Kidney epithelial cell (primary cell): ENCODE results near the gene SIKE1. TPM values are rescaled to one million over a fixed set of nuclear protein-coding genes. Genes with fewer than 3 reads are reported as not detected.
"Not testable (repeated sequence)": the region's sequence is repeated elsewhere in the genome, so short reads cannot be mapped to it uniquely, and the experiment has no call there.

Experiments
- DNase-seq: peaks from one replicate; pipeline ENCODE4 v3.0.0-alpha.2; 2010; ENCODE audit warnings: low read depth
- H3K27me3 ChIP-seq: 2 replicates; pipeline ENCODE4 v1.6.0; 2011; ENCODE audit warnings: low read length; ENCODE audit not compliant: control insufficient read depth, insufficient read depth
- H3K36me3 ChIP-seq: 2 replicates; pipeline ENCODE4 v1.5.1; 2011; ENCODE audit warnings: low read length; ENCODE audit not compliant: control insufficient read depth, insufficient read depth
- H3K4me3 ChIP-seq: 2 replicates; pipeline ENCODE4 v1.5.1; 2011; ENCODE audit warnings: low read depth, mild to moderate bottlenecking, control low read depth, low read length
- total RNA-seq: library from RNA; depleted of rRNA; stranded (reverse); fragments of >200 nt; gene quantifications from 2 replicates; pipeline ENCODE4 v1.2.3, GENCODE V29; 2015
- TF ChIP-seq, protein P1 (sequence below): IDR thresholded peaks from 2 replicates; pipeline ENCODE4 v1.5.1; 2011; ENCODE audit warnings: mild to moderate bottlenecking, moderate library complexity, low read length, control low read depth, inconsistent platforms; ENCODE audit not compliant: insufficient read depth, poor library complexity, severe bottlenecking

SIKE1 gene
- total RNA-seq, 1 donor from 2014 or later: 40.1 TPM

DNA sequence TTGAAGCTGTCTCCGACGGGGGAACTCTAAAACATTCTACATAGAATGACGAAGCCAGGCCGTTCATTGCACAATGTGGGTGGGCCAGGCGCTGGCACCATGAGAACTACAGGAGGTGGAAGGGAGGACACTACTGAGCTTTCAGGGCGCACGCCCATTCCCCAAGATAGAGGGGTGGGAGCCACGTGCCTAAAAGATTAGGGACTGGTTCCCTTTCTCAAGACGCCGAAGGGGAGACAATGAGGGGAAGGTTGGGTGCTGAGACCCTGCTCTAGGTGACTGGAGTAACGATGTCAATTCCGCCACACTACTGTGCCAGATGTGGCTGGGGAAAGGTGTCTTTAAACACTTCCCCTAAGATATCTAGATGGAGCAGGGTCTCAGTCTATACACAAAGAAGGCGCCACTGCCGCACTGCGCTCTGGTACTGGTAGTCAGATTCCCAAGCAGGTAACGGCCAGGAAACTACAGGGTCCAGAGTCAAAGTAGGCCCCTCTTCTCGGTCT, 23.5 kb downstream of the SIKE1 start:
- Histone ChIP-seq H3K27me3 (no peaks in the 10 kb centered on the region), H3K4me3 (peak overlapping the region; percentile 100), H3K36me3 (no peaks in the 10 kb centered on the region)
- TF ChIP-seq, protein P1, sequence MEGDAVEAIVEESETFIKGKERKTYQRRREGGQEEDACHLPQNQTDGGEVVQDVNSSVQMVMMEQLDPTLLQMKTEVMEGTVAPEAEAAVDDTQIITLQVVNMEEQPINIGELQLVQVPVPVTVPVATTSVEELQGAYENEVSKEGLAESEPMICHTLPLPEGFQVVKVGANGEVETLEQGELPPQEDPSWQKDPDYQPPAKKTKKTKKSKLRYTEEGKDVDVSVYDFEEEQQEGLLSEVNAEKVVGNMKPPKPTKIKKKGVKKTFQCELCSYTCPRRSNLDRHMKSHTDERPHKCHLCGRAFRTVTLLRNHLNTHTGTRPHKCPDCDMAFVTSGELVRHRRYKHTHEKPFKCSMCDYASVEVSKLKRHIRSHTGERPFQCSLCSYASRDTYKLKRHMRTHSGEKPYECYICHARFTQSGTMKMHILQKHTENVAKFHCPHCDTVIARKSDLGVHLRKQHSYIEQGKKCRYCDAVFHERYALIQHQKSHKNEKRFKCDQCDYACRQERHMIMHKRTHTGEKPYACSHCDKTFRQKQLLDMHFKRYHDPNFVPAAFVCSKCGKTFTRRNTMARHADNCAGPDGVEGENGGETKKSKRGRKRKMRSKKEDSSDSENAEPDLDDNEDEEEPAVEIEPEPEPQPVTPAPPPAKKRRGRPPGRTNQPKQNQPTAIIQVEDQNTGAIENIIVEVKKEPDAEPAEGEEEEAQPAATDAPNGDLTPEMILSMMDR: no peak
- no peak for DNase-seq

DNA sequence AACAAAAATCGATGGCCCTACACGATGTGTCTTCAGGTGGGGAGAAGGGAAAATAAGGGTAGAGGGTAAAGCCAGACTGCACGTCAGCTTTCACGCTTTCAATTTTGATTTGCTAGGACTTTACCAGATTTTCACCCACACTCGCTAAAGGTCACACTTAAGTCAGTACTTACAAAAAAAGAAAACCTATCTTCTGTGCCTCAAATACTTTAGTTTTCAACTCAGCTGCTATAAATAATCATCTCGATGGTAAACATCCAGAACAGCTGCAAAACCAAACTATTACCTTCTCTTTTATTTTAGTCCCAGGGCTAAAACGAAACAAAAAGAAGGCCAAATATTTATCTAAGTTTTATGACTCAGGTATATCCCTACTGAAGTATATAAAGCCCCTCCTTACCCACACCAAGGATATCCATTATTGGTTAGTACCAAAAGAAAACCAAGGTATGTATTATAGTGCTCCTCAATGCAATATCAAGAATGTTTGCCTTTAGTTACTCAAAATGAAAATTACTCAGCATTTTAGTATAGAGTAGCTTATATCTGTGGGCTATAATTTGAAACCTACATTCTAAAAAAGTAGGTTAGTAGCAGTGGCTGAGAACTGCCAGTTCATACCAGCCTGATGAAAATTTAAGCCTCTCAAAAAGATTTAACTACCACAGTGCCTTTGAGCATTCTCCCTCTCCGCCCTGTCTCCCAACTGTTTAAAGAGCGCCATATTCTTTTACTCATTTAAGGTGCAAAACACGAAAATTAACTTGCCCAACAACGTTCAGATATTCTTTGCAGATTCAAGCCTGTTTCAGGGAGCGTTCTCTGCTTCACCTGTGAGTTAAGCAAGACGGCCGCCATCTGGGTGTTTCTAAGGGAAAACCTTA, 24.2 kb downstream of the SIKE1 start:
- Histone ChIP-seq H3K4me3 (peak overlapping the region; percentile 100), H3K27me3 (no peaks in the 10 kb centered on the region), H3K36me3 (no peaks in the 10 kb centered on the region)
- no peak for DNase-seq
- TF ChIP-seq, protein P1: no peak

DNA sequence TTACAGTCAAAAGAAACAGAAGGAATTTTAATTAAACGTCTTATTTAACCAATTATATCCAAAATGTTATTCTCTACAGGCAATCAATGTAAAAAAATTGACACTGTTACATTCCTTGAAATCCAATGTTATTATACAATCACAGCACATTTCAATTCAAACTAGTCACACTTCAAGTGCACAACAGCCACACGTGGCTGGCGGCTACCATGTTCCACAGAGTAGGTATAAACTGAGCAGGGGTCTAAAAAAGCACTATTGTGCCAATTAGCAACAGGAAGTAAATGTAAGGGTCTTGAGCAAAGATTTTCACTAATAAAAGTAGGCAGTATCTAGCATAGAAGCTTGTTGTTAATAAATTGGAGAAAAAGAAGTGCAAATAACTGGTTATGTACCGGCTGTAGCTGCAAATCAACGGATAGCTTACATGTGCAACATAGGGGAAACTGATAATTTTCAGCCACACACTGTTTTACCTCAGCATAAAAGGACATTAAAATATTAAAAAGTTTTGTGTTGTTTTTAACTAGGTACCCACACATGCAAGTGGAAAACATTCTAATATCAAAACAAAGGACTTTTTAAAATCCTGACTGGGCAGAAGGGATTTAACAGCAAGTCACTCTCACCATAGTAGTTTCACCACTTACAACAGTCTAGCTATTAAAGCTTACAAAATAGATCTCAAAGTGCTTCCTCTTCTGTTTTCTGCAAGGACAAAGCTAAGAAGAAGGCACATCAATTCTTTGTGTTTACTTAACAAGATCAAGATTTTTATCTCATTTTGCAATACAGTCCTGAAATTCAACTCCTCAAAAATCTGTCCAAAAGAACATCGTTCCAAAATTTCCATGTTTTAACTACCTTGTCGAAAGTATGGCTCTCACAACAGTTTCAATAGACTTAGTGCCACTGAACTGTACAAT, 25.2 kb downstream of the SIKE1 start:
- Histone ChIP-seq H3K27me3 (no peaks in the 10 kb centered on the region), H3K36me3 (no peaks in the 10 kb centered on the region), H3K4me3 (peak overlapping the region; percentile 100)
- DNase-seq: no peak
- TF ChIP-seq, protein P1: no peak

DNA sequence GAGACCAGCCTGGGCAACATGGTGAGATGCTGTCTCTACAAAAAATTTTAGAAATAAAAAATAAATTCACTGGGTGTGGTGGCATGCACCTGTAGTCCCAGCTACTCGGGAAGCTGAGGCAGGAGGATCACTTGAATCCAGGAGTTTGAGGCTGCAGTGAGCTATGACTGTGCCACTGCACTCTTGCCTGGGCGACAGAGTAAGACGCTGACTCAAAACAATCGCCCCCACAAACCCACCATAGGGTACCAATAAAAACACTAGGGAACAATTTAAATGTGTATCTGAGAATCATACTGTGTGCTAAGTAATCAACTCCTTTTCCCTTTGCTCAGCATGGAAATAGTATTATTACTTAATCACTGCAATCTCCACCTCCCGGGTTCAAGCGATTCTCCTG, 26.8 kb downstream of the SIKE1 start:
- not testable (repeated sequence) for H3K27me3 ChIP-seq, H3K36me3 ChIP-seq, H3K4me3 ChIP-seq, DNase-seq

DNA sequence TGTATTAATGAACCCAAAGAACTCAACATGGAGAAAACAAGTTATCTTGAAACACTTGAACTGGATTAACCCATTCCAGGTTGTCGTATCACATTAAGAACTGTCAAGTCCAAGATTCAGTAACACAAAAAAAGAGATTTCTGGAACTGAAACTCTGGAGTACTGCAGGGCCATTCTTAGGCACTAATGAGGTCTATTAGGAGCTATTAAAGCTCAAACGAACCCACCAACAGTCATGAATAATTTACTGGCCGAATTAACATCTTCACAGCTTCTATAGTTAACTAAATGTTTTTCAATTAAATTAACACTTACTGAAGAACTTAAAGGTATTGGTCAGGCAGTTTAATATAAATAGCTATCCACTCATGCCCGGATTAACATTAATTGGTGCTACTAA, 27.3 kb downstream of the SIKE1 start:
- H3K27me3 ChIP-seq: no peaks in the 10 kb centered on the region
- H3K4me3 ChIP-seq: no peak overlapping the region
- DNase-seq: no peak
- no peaks in the 10 kb centered on the region for H3K36me3 ChIP-seq
- TF ChIP-seq, protein P1: no peak

DNA sequence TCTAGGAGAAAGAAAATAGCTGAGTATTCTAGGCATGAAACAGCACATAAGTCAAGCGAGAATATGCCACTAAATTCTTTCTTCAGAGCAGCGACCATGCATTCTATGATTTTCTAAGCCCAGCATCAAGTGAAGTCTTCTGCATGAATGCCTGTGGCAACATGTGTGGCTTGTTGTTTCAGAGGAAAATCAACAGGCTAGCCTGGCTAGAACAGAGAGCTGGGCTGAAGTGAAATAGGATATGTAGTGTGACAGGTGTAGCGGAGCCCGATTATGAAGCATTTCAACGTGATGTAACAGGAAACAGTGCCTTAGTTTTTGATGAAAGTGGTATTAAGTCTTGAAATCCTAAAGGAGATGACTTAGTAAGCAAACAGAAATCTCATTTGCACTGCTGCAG, 29.7 kb downstream of the SIKE1 start:
- no peaks in the 10 kb centered on the region for H3K27me3 ChIP-seq
- TF ChIP-seq, protein P1: no peak
- no peak overlapping the region for H3K4me3 ChIP-seq
- DNase-seq: no peak
- H3K36me3 ChIP-seq: peaks cover 2% of the 10 kb centered on the region
